AG10803 (cell line): ENCODE results near the gene SF3B6.

Experiments used
- DNase-seq: peaks from one replicate; pipeline ENCODE4 v3.0.0; 2010; ENCODE audit warnings: low read depth
- H3K4me3 ChIP-seq: 2 replicates; pipeline ENCODE4 v1.5.1; 2011; ENCODE audit warnings: mild to moderate bottlenecking, low read length, control low read depth
- CTCF ChIP-seq: conservative IDR thresholded peaks from 2 replicates; pipeline ENCODE4 v1.5.1; 2011; ENCODE audit warnings: mild to moderate bottlenecking, low read length, control low read depth, inconsistent platforms

The SF3B6 gene

GRCh38 chr2:24065341-24065740 lies 10.8 kb downstream of the SF3B6 start:
- H3K4me3 ChIP-seq, result no peak overlapping the region
- no peak for DNase-seq
- no peak for TF ChIP-seq CTCF

- no peak for TF ChIP-seq CTCF
- no peak overlapping the region for H3K4me3 ChIP-seq
- DNase-seq, result no peak
Observed at GRCh38 chr2:24058564-24059271, 17.4 kb downstream of the SF3B6 start.

- DNase-seq, result no peak
Observed at GRCh38 chr2:24055750-24056149, 20.4 kb downstream of the SF3B6 start.

GRCh38 chr2:24054366-24055010 lies 21.6 kb downstream of the SF3B6 start:
- no peak overlapping the region for H3K4me3 ChIP-seq
- DNase-seq, result no peak
- no peak for TF ChIP-seq CTCF

More at GRCh38 chr2:24055750-24056149, 20.4 kb downstream of the SF3B6 start:
- no peak for TF ChIP-seq CTCF
- H3K4me3 ChIP-seq, result no peak overlapping the region

GRCh38 chr2:24052951-24053350 lies 23.2 kb downstream of the SF3B6 start:
- no peak for TF ChIP-seq CTCF
- H3K4me3 ChIP-seq, result no peak overlapping the region
- no peak for DNase-seq

GRCh38 chr2:24051833-24052232 lies 24.3 kb downstream of the SF3B6 start:
- no peak for TF ChIP-seq CTCF
- H3K4me3 ChIP-seq, result no peak overlapping the region
- DNase-seq, result no peak
